ENCODE results near the gene PCP2. TPM values are rescaled to one million over a fixed set of nuclear protein-coding genes. Genes with fewer than 3 reads are reported as not detected.

PCP2 gene
- total and polyA plus RNA-seq, 2 of the 13 experiments (the other 11 are each of a cell fraction or from before 2014, with no cell fraction given) = 0.62 TPM; not detected in 1

GRCh38 chr19:7598180-7598579 is 35.3 kb downstream of the PCP2 start (continued):
- no peak for TF ChIP-seq BCLAF1 (IDR thresholded peaks at IDR 0.05)
- no peak for TF ChIP-seq ZGPAT (CRISPR knock-in tag; IDR thresholded peaks at IDR 0.05)
- TF ChIP-seq ZNF570 (CRISPR knock-in tag; IDR thresholded peaks at IDR 0.05; ENCODE audit: borderline replicate concordance) = no peak
- TF ChIP-seq KAT2B (IDR thresholded peaks at IDR 0.05; ENCODE audit: borderline replicate concordance, low read depth, low read length) = no peak

- Histone ChIP-seq H3K9me3 (ENCODE audit: low read length) (no peaks in the 10 kb centered on the region), H4K20me1 (ENCODE audit: insufficient read depth, low read length) (peaks cover 40% of the 10 kb centered on the region), H2AFZ (ENCODE audit: low read length) (no peak overlapping the region), H3K79me2 (ENCODE audit: insufficient read depth, low read length) (peaks cover 48% of the 10 kb centered on the region), H3K9ac (ENCODE audit: insufficient read depth, low read depth, low read length) (no peak overlapping the region), H3K27ac (ENCODE audit: extremely low read length, insufficient read depth, low read length) (no peak overlapping the region), H3K4me2 (ENCODE audit: low read depth, low read length) (peak overlapping the region; percentile 89), H3K36me3 (replicated peaks in 1 of 2; ENCODE audit: control insufficient read depth in 1 of 2, insufficient read depth in 2 of 2, low read length in 2 of 2) (peaks cover 2 to 13% of the 10 kb centered on the region in 2 experiments; a peak in 3 of 5 replicates), H3K4me3 (replicated peaks in 1 of 3; ENCODE audit: insufficient read depth in 1 of 3, low read depth in 2 of 3, low read length in 3 of 3) (peak overlapping the region in 1 of 3 experiments; percentile 93; a peak in 1 of 6 replicates), H3K4me1 (ENCODE audit: insufficient read depth, low read length) (peaks cover 45% of the 10 kb centered on the region), H3K27me3 (ENCODE audit: control insufficient read depth in 1 of 2, insufficient read depth in 2 of 2, low read length in 2 of 2) (no peaks in the 10 kb centered on the region)
- BruUV-seq (replicated peaks) = TSS peak; percentile 71
- intact Hi-C loops (cut with micrococcal nuclease; ENCODE audit: unreplicated experiment) = no loop called here
- peak; percentile 31 for DNase-seq (ENCODE audit: low spot score)
- peak; percentile 28; the same call in 2 of the 3 replicates for ATAC-seq
- FAIRE-seq = peak; percentile 28
- WGBS (ENCODE audit: low lambda C conversion rate) = 78% methylated on average over 9 of the region's 9 CpGs
- ChIA-PET POLR2A (interaction anchor here (1.0 kb wide), 2 partner anchors 10 to 29 kb away, joined by 3 read pairs; no protein-coding TSS in a partner anchor), CTCF (ENCODE audit: low intra/inter-chr PET ratio, low total read pairs) (no interaction called here)
- in situ Hi-C loops (cut with HindIII; ENCODE audit: extremely low pct_ligation_motif_present, low pct_unique_long_range_greater_than_20kb) = no loop called here
- TF ChIP-seq SKI (IDR thresholded peaks at IDR 0.05; ENCODE audit: partially characterized antibody) (peak; percentile 17), CTCF (CRISPR knock-in tag; IDR thresholded peaks at IDR 0.05) (peak; percentile 40), ZSCAN20 (CRISPR knock-in tag; IDR thresholded peaks at IDR 0.05; ENCODE audit: borderline replicate concordance) (no peak), HNRNPK (IDR thresholded peaks at IDR 0.05; ENCODE audit: low read depth, low read length, poor library complexity, severe bottlenecking) (no peak), ZBTB37 (CRISPR knock-in tag; IDR thresholded peaks at IDR 0.05) (no peak), ZFP90 (CRISPR knock-in tag; IDR thresholded peaks at IDR 0.05; ENCODE audit: borderline replicate concordance) (no peak), FOXA1 (IDR thresholded peaks at IDR 0.05) (no peak), FOXA1 (CRISPR knock-in tag; IDR thresholded peaks at IDR 0.05) (peak; percentile 46; the same call in 1 of the 2 replicates), ZNF17 (CRISPR knock-in tag; IDR thresholded peaks at IDR 0.05) (no peak), ZNF12 (CRISPR knock-in tag; IDR thresholded peaks at IDR 0.05) (no peak), STAG1 (CRISPR knock-in tag; IDR thresholded peaks at IDR 0.05) (peak; percentile 21; the same call in 1 of the 2 replicates), ZNF317 (CRISPR knock-in tag; IDR thresholded peaks at IDR 0.05) (no peak), JDP2 (CRISPR knock-in tag; IDR thresholded peaks at IDR 0.05; ENCODE audit: borderline replicate concordance) (no peak)
These were observed 35.8 kb downstream of the PCP2 start for GRCh38 chr19:7597689-7598088.
